GM21381 (cell line): ENCODE measurements around the gene MET.

Source experiments
- ATAC-seq: cut with Tn5 transposase; IDR thresholded peaks from one replicate; pipeline ENCODE4 v1.9.1; 2021; ENCODE audit warnings: mild to moderate bottlenecking, moderate library complexity; ENCODE audit not compliant: unreplicated experiment

The MET gene

GRCh38 chr7:116842371-116842770 lies 170.4 kb downstream of the MET start:
- no peak for ATAC-seq

DNA sequence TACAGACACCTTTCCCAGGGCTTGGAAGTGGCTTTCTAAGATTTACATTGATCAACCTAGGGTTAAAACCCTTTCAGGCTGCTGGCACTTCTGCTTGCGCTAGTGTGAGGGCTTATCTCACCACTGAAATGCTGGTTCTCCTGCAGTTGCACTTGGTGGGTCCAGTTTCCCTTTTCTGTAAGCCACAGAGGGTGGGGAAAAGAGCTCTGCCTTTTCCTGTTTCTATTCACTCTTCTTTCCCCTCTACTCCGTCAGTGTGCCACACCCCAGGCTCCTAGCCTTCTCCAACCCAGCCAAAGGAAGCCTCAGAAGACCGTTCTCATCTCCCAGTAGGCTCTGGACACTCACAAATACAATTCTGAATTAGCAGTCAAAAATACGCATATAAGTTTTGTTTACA lies 171.4 kb downstream of the MET start:
- ATAC-seq, result no peak
